Astrocyte (in vitro differentiated cells and primary cell): Measurements from ENCODE around the gene YJU2. TPM values are rescaled to one million over a fixed set of nuclear protein-coding genes. Genes with fewer than 3 reads are reported as not detected.

Source experiments
- DNase-seq: peaks from one replicate; pipeline ENCODE4 v3.0.0-alpha.2; 2010; ENCODE audit warnings: low read depth
- FAIRE-seq: peaks from 2 replicates; lab custom pipeline; 2011; peaks lifted over from hg19 to GRCh38; lab: Jason Lieb, UNC
- H2AFZ ChIP-seq: 2 replicates; pipeline ENCODE4 v1.6.0; 2012; ENCODE audit warnings: low read depth, low read length, inconsistent platforms
- H3K27ac ChIP-seq: 2 replicates; pipeline ENCODE4 v1.5.1; 2011; ENCODE audit warnings: low read depth, low read length, inconsistent platforms
- H3K27me3 ChIP-seq: 2 replicates; pipeline ENCODE4 v1.6.0; 2011; ENCODE audit warnings: low read length, inconsistent platforms; ENCODE audit not compliant: insufficient read depth
- H3K36me3 ChIP-seq: 2 replicates; pipeline ENCODE4 v1.5.1; 2011; ENCODE audit warnings: low read length, inconsistent platforms; ENCODE audit not compliant: insufficient read depth
- H3K4me1 ChIP-seq: 2 replicates; pipeline ENCODE4 v1.5.1; 2011; ENCODE audit warnings: low read length, inconsistent platforms; ENCODE audit not compliant: insufficient read depth
- H3K4me2 ChIP-seq: 2 replicates; pipeline ENCODE4 v1.6.0; 2012; ENCODE audit warnings: low read length, inconsistent platforms
- H3K4me3 ChIP-seq: 2 replicates; pipeline ENCODE4 v1.5.1; 2011; ENCODE audit warnings: low read depth, mild to moderate bottlenecking, low read length, inconsistent platforms; ENCODE audit not compliant: insufficient read depth
- H3K79me2 ChIP-seq: 2 replicates; pipeline ENCODE4 v1.6.0; 2012; ENCODE audit warnings: mild to moderate bottlenecking, low read length, inconsistent platforms; ENCODE audit not compliant: insufficient read depth
- H3K9ac ChIP-seq: 2 replicates; pipeline ENCODE4 v1.6.0; 2012; ENCODE audit warnings: mild to moderate bottlenecking, low read length, inconsistent platforms
- H3K9me3 ChIP-seq: 2 replicates; pipeline ENCODE4 v1.5.1; 2012; ENCODE audit warnings: low read depth, mild to moderate bottlenecking, low read length, inconsistent platforms; ENCODE audit not compliant: insufficient read depth
- H4K20me1 ChIP-seq: 2 replicates; pipeline ENCODE4 v1.6.0; 2012; ENCODE audit warnings: low read length, inconsistent platforms; ENCODE audit not compliant: insufficient read depth
- H3K27ac Mint-ChIP-seq: one replicate; pipeline ENCODE4 v1.8.0; 2021; ENCODE audit warnings: mild to moderate bottlenecking, mixed read lengths; ENCODE audit not compliant: unreplicated experiment
- H3K27me3 Mint-ChIP-seq: one replicate; pipeline ENCODE4 v1.8.0; 2021; ENCODE audit warnings: low read depth, mixed read lengths; ENCODE audit not compliant: unreplicated experiment
- H3K36me3 Mint-ChIP-seq: one replicate; pipeline ENCODE4 v1.8.0; 2021; ENCODE audit warnings: low read depth, mixed read lengths; ENCODE audit not compliant: unreplicated experiment
- H3K4me1 Mint-ChIP-seq: one replicate; pipeline ENCODE4 v1.8.0; 2021; ENCODE audit warnings: low read depth, mixed read lengths; ENCODE audit not compliant: unreplicated experiment
- H3K4me3 Mint-ChIP-seq: one replicate; pipeline ENCODE4 v1.8.0; 2021; ENCODE audit warnings: mild to moderate bottlenecking, moderate library complexity, mixed read lengths; ENCODE audit not compliant: unreplicated experiment
- H3K9me3 Mint-ChIP-seq: one replicate; pipeline ENCODE4 v1.8.0; 2021; ENCODE audit warnings: mild to moderate bottlenecking, mixed read lengths; ENCODE audit not compliant: unreplicated experiment
- CTCF ChIP-seq: IDR thresholded peaks from 2 replicates; pipeline ENCODE4 v1.5.1; 2011; ENCODE audit warnings: low read depth, mild to moderate bottlenecking, inconsistent platforms, low read length, moderate library complexity; ENCODE audit not compliant: insufficient read depth
- EZH2 ChIP-seq: IDR thresholded peaks from 2 replicates; pipeline ENCODE4 v1.6.1; 2012; ENCODE audit warnings: mild to moderate bottlenecking, low read length, inconsistent platforms; ENCODE audit not compliant: insufficient read depth
- total RNA-seq: library from RNA; stranded (reverse); gene quantifications from 2 replicates; pipeline ENCODE4 v1.2.1, GENCODE V29; 2021

Gene YJU2
- total RNA-seq, 1 donor from 2014 or later, result 14.0 TPM

GRCh38 chr19:4266253-4267000, 19.5 kb downstream of the YJU2 start:
- Mint-ChIP-seq H3K27me3 (no peaks in the 10 kb centered on the region), H3K9me3 (no peaks in the 10 kb centered on the region), H3K4me1 (no peaks in the 10 kb centered on the region), H3K4me3 (no peak overlapping the region), H3K36me3 (peaks cover 7% of the 10 kb centered on the region), H3K27ac (no peak overlapping the region)
- no peak overlapping the region for H3K27ac ChIP-seq
- H3K4me1 ChIP-seq, result no peaks in the 10 kb centered on the region
- FAIRE-seq, result no peak
- H3K4me2 ChIP-seq, result no peak overlapping the region
- TF ChIP-seq EZH2 (no peak), CTCF (no peak)
- H2AFZ ChIP-seq, result no peak overlapping the region
- H3K36me3 ChIP-seq, result peaks cover 5% of the 10 kb centered on the region
- H3K9me3 ChIP-seq, result no peaks in the 10 kb centered on the region
- no peaks in the 10 kb centered on the region for H3K27me3 ChIP-seq
- H3K4me3 ChIP-seq, result no peak overlapping the region
- H3K9ac ChIP-seq, result no peak overlapping the region
- no peaks in the 10 kb centered on the region for H3K79me2 ChIP-seq
- H4K20me1 ChIP-seq, result peaks cover 6% of the 10 kb centered on the region
- DNase-seq, result no peak

- no peaks in the 10 kb centered on the region for H3K4me1 ChIP-seq
- H3K4me1 Mint-ChIP-seq, result no peaks in the 10 kb centered on the region
- DNase-seq (no peak), FAIRE-seq (no peak)
- H3K9me3 Mint-ChIP-seq, result peaks cover 2% of the 10 kb centered on the region
- H3K4me3 ChIP-seq, result no peak overlapping the region
- H3K27me3 ChIP-seq, result no peaks in the 10 kb centered on the region
- no peak overlapping the region for H3K27ac Mint-ChIP-seq
- H3K79me2 ChIP-seq, result no peaks in the 10 kb centered on the region
- no peak overlapping the region for H3K9ac ChIP-seq
- H4K20me1 ChIP-seq, result peaks cover 6% of the 10 kb centered on the region
- no peak overlapping the region for H3K4me3 Mint-ChIP-seq
- no peak overlapping the region for H2AFZ ChIP-seq
- H3K36me3 Mint-ChIP-seq, result peaks cover 12% of the 10 kb centered on the region
- no peak overlapping the region for H3K4me2 ChIP-seq
- no peaks in the 10 kb centered on the region for H3K9me3 ChIP-seq
- H3K36me3 ChIP-seq, result peaks cover 5% of the 10 kb centered on the region
- no peaks in the 10 kb centered on the region for H3K27me3 Mint-ChIP-seq
- TF ChIP-seq EZH2 (no peak), CTCF (peak; percentile 42)
- H3K27ac ChIP-seq, result no peak overlapping the region
Observed at GRCh38 chr19:4267101-4267900, 20.4 kb downstream of the YJU2 start.
